GM21381 (cell line): ENCODE measurements around the gene RAB15.
A peak's percentile ranks its signal among the peaks of the same experiment; 100 is the strongest.

Experiments
- ATAC-seq: cut with Tn5 transposase; IDR thresholded peaks from one replicate; pipeline ENCODE4 v1.9.1; 2021; ENCODE audit warnings: mild to moderate bottlenecking, moderate library complexity; ENCODE audit not compliant: unreplicated experiment

Gene RAB15

DNA sequence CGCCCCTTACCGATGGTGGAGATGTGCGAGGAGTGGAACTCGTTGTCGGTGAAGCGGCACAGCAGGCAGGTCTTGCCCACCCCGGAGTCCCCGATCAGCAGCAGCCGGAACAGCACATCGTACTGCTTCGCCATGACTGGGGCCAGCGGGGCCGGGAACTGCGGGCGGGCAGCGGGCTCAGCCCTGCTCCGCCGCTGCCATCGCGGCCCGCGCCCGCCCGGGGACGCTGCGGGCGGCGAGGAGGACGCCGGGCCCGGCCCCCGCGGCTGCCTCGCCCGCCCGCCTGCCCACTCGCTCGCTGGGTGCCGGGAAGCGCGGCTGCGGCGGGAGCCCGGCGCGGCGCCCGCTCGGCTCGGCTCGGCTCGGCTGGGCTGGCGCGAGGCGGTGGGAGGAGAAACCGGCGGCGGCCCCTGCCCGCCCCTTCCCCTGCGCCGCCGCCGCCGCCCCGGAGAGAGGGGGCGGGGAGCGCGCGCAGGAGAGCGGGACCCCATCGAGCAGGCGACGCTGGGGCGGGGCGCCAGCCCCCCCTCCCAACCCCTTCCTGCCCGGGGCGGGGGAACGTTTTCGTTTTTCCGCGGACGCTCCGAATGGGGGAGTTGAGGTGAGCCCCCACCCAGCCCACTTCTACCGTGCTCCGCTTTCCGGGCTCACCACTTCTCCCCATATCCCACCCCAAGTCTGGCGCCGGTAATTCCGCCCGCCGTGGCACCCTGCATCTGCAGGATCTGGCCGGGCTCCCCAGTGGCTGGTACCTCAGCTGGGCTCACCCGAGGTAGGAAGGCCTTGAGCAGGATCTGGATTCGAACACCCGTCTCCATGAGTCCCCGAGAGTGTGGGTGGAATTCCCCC is at the start of gene RAB15:
RAB15 (minus strand) TSS at position 394 of the 849 bp plus-strand sequence; CDS start at position 134, 260 bp downstream.
- no peak for ATAC-seq

- no peak for ATAC-seq
These were observed 47.9 kb upstream of the RAB15 start for GRCh38 chr14:65019944-65020566.

DNA sequence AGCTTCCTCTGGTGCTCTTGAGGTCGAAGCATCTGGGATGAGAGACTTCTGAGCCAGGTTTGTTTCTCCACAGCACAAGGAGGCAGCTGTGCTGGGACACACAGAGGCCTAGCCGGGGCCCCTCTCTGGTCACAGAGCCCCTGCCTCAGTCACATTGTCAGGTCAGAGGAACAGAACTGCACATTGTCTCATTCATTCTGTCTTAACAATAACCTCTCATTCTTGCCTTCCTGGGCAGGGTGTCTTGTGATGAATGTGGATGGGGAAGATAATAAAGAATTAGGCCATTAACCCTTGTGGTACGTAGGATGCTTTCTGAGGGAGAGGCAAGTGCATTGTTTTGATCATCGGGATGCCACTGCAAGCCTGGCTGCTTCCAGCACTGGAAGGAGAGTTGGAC is 44.3 kb upstream of the RAB15 start:
- ATAC-seq = no peak

DNA sequence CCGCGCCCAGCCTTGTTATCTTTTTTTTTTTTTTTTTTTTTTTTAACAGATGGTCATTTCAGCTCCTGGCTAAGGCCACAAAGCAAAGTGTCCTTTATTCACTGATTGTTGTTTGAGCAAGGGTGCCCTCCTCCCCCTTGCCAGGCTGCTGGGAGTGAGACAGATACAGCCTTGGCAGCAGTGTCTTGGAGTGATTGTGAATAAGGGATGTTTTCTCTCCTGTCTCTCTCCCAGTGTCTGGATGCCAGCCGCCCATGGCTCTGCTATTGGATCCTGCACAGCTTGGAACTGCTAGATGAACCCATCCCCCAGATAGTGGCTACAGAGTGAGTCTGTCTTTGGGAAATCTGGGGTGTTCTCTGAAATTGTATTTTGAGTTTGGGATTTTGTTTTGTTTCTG is 43.3 kb upstream of the RAB15 start:
- ATAC-seq = no peak

- ATAC-seq = no peak
These were observed 40.2 kb upstream of the RAB15 start for GRCh38 chr14:65012353-65012752.

DNA sequence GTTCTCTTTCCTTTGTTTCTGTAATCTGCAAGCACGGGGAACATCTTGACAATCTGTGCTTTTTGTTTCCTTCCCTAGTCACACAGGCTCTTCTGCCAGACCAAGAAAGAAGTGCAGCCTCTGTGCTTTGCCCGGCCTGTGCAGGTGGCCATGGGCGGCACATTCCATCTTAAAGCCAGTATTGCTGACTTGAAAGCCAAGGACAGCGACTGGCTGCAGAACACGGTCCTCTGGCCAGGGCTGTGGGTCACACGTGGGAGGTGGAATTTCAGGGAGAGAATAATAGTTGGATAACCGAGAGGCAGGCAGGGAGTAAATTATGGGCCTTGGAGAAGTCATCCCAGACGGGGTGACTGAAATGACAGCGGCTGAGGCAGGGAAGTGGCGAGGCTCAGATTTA is 39.4 kb upstream of the RAB15 start:
- ATAC-seq = no peak

- ATAC-seq = no peak
These were observed 38.2 kb upstream of the RAB15 start for GRCh38 chr14:65010211-65010931.

GRCh38 chr14:65007202-65007601 is 35.1 kb upstream of the RAB15 start:
- no peak for ATAC-seq

- ATAC-seq = no peak
These were observed 34.2 kb upstream of the RAB15 start for GRCh38 chr14:65006261-65006721.

- ATAC-seq = peak; percentile 64
These were observed 31.3 kb upstream of the RAB15 start for GRCh38 chr14:65003394-65003793.

DNA sequence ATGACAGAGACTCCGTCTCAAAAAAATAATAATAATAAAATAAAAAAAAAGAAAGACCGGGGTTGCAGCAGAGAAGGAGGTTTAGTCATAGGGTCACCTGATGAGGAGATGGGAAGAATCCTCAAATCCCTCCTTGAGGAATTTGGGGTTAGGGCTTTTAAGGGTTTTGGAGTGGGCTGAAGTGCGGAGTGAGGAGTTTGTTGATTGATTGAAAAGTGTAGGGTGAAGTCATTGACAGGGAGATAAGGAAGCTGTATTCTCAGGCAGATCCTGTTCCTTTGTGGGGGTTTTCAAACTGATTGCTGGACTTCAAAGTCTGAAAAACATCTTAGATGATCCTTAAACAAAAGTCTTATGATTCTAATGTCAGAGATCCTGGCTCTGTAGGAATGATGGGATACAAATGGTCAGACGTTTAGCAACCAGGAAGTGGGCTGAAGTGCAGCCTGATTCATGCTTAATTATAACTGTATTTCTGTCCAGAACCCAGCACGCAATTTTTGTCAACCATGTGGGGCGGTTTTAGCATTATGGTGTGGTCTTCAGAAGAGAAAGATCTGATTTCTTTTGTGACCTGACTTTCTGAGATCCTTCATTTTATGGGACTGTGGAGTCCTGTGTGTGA is 30.6 kb upstream of the RAB15 start:
- no peak for ATAC-seq

DNA sequence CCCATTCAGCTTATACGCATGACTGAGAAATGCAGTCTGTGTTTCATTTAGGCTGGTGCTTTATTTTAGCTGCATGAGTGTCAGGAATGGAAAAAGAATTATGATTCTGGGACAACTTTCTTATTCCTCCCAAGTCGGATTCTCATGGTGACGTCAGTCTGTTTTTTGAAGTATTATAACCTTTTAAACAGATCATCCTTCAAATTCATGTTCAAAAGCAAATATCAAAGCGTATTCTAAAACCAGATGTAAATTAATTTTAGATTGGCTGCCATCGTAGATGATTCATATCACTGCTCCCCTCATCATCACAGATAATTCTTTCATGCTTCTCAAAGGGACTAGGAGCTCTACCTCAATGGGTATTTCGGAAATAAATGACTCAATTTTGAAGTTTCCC is 29.6 kb upstream of the RAB15 start:
- ATAC-seq = no peak

DNA sequence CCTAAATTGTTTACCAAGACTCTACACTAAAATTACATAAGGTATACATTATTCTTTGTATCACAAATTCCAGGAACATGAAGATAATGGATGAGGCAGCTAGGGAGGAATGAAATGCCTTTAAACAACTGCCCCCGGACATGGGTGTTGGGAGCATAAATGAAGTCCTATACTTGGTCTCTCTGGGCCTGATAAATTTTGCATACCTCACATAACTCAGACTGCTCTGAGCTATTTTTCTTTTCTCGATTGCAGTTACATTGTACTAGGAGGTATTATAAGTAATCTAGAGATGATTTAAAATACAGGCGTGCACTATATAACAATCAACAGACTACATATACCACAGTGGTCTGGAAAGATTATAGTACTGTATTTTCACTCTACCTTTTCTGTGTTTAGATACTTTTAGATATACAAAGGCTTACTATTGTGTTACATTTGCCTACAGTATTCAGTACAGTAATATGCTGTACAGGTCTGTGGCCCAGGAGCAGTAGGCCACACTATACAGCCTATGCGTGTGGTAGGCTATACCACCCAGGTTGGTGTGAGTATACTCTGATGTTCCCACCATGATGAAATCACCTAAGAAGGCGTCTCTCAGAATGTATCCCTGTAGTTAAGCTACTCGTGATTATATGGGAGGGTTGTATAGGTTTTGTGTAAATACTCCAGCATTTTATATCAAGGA is 28.9 kb upstream of the RAB15 start:
- ATAC-seq = no peak

GRCh38 chr14:64998455-64998931 is 26.4 kb upstream of the RAB15 start:
- no peak for ATAC-seq

DNA sequence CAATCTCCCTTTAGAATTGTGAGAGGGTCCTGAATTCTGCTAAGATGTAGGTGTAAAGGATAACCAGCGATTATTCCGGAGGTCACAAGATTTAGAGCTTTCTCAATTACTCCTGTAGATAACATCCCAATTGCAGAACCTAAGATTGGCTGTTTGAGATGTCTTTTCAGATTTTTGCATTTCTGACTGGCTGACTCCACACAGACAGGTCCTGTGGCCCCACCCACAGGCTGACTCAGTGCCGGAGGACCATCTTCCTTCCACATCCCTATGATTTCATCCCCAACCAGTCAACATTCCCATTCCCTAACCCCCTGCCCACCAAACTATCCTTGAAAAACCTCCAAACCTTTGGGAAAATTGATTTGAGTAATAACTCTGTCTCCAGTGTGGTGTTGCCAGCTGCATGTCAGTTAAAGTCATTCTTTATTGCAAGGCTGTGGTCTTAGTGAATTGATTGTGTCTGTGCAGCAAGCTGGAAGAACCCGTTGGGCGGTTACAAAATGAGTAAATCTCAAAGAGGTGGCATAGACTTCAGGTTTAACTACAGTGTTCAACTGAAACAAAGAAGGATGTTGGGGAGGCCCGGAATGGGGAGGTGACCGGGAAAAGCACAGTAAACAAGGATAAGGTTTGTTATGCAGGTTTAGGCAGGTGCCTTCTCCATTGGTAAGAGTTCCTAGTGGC is 25.1 kb upstream of the RAB15 start:
- ATAC-seq = no peak

GRCh38 chr14:64995291-64995690 is 23.2 kb upstream of the RAB15 start:
- ATAC-seq = no peak

GRCh38 chr14:64994540-64994939 is 22.4 kb upstream of the RAB15 start:
- no peak for ATAC-seq

- no peak for ATAC-seq
These were observed 21.3 kb upstream of the RAB15 start for GRCh38 chr14:64993266-64993930.

- ATAC-seq = no peak
These were observed 20.3 kb upstream of the RAB15 start for GRCh38 chr14:64992328-64992885.
